ENCODE results near the gene PCCA. TPM values are rescaled to one million over a fixed set of nuclear protein-coding genes. Genes with fewer than 3 reads are reported as not detected.

The PCCA gene
- total and polyA plus RNA-seq, 2 of the 13 experiments (the other 11 are each of a cell fraction or from before 2014, with no cell fraction given): 15.0 to 32.2 TPM

- peaks cover 2% of the 10 kb centered on the region for H3K79me2 ChIP-seq (ENCODE audit: insufficient read depth, low read length)
- peaks cover 25% of the 10 kb centered on the region for H3K4me1 ChIP-seq (ENCODE audit: insufficient read depth, low read length)
- DNase-seq (ENCODE audit: low spot score): no peak
- ChIA-PET CTCF (ENCODE audit: low intra/inter-chr PET ratio, low total read pairs) (no interaction called here), POLR2A (interaction anchor here (1.1 kb wide), 1 partner anchor 11 kb away, joined by 3 read pairs; no protein-coding TSS in a partner anchor)
- H3K27ac ChIP-seq (ENCODE audit: extremely low read length, insufficient read depth, low read length): no peak overlapping the region
- H2AFZ ChIP-seq (ENCODE audit: low read length): no peak overlapping the region
- TF ChIP-seq ZNF557 (CRISPR knock-in tag; IDR thresholded peaks at IDR 0.05) (no peak), AGO2 (optimal IDR thresholded peaks at IDR 0.05; ENCODE audit: low read depth, low read length) (no peak), FOXA1 (IDR thresholded peaks at IDR 0.05) (no peak), FOXA1 (CRISPR knock-in tag; IDR thresholded peaks at IDR 0.05) (no peak)
- no TSS peak for BruUV-seq (replicated peaks)
- intact Hi-C loops (cut with micrococcal nuclease; ENCODE audit: unreplicated experiment): no loop called here
- no peaks in the 10 kb centered on the region; a peak in 1 of 5 replicates for H3K27me3 ChIP-seq (ENCODE audit: control insufficient read depth in 1 of 2, insufficient read depth in 2 of 2, low read length in 2 of 2)
- no peak for ATAC-seq
- no peak overlapping the region for H3K4me2 ChIP-seq (ENCODE audit: low read depth, low read length)
- H4K20me1 ChIP-seq (ENCODE audit: insufficient read depth, low read length): no peaks in the 10 kb centered on the region; the same call in 1 of the 2 replicates
- peaks cover 1 to 5% of the 10 kb centered on the region in 2 experiments; a peak in 2 of 5 replicates for H3K36me3 ChIP-seq (replicated peaks in 1 of 2; ENCODE audit: control insufficient read depth in 1 of 2, insufficient read depth in 2 of 2, low read length in 2 of 2)
- H3K9me3 ChIP-seq (ENCODE audit: low read length): no peaks in the 10 kb centered on the region
- H3K9ac ChIP-seq (ENCODE audit: insufficient read depth, low read depth, low read length): no peak overlapping the region
- WGBS (ENCODE audit: low lambda C conversion rate): 95% methylated on average over 2 of the region's 2 CpGs
- no peak for FAIRE-seq
- H3K4me3 ChIP-seq (replicated peaks in 1 of 3; ENCODE audit: insufficient read depth in 1 of 3, low read depth in 2 of 3, low read length in 3 of 3): no peak overlapping the region
- in situ Hi-C loops (cut with HindIII; ENCODE audit: extremely low pct_ligation_motif_present, low pct_unique_long_range_greater_than_20kb): no loop called here
Measured at GRCh38 chr13:100110269-100110668, 21.4 kb downstream of the PCCA start.

- H4K20me1 ChIP-seq (ENCODE audit: insufficient read depth, low read length): no peaks in the 10 kb centered on the region; the same call in 1 of the 2 replicates
- BruUV-seq (replicated peaks): no TSS peak
- ChIA-PET POLR2A (interaction anchor here (0.7 to 1.1 kb wide), 3 partner anchors 11 to 23 kb away, joined by 3 to 4 read pairs (median 3); partner anchors contain the start of gene PCCA), CTCF (ENCODE audit: low intra/inter-chr PET ratio, low total read pairs) (no interaction called here)
- in situ Hi-C loops (cut with HindIII; ENCODE audit: extremely low pct_ligation_motif_present, low pct_unique_long_range_greater_than_20kb) (no loop called here), intact Hi-C loops (cut with micrococcal nuclease; ENCODE audit: unreplicated experiment) (no loop called here)
- H3K79me2 ChIP-seq (ENCODE audit: insufficient read depth, low read length): no peaks in the 10 kb centered on the region
- peak overlapping the region; percentile 34 for H3K27ac ChIP-seq (ENCODE audit: extremely low read length, insufficient read depth, low read length)
- peaks cover 22% of the 10 kb centered on the region for H3K4me1 ChIP-seq (ENCODE audit: insufficient read depth, low read length)
- peak; percentile 88 for FAIRE-seq
- H2AFZ ChIP-seq (ENCODE audit: low read length): no peak overlapping the region
- H3K9me3 ChIP-seq (ENCODE audit: low read length): no peaks in the 10 kb centered on the region
- ATAC-seq: peak; percentile 98
- no peaks in the 10 kb centered on the region; a peak in 1 of 5 replicates for H3K27me3 ChIP-seq (ENCODE audit: control insufficient read depth in 1 of 2, insufficient read depth in 2 of 2, low read length in 2 of 2)
- peaks cover 0 to 5% of the 10 kb centered on the region in 2 experiments; a peak in 1 of 5 replicates for H3K36me3 ChIP-seq (replicated peaks in 1 of 2; ENCODE audit: control insufficient read depth in 1 of 2, insufficient read depth in 2 of 2, low read length in 2 of 2)
- peak; percentile 59 for DNase-seq (ENCODE audit: low spot score)
- H3K4me3 ChIP-seq (replicated peaks in 1 of 3; ENCODE audit: insufficient read depth in 1 of 3, low read depth in 2 of 3, low read length in 3 of 3): no peak overlapping the region; a peak in 1 of 6 replicates
- H3K4me2 ChIP-seq (ENCODE audit: low read depth, low read length): peak overlapping the region; percentile 57
- H3K9ac ChIP-seq (ENCODE audit: insufficient read depth, low read depth, low read length): no peak overlapping the region
- 40% methylated on average over 7 of the region's 7 CpGs for WGBS (ENCODE audit: low lambda C conversion rate)
- no peak for TF ChIP-seq ZNF484 (CRISPR knock-in tag; IDR thresholded peaks at IDR 0.05; ENCODE audit: borderline replicate concordance, low read depth)
- TF ChIP-seq ZNF616 (CRISPR knock-in tag; IDR thresholded peaks at IDR 0.05; ENCODE audit: low read depth): no peak
- TF ChIP-seq FOXA3 (CRISPR knock-in tag; IDR thresholded peaks at IDR 0.05): 0 out of 2 replicates have a peak, but pooled peaks have one; percentile 20
- no peak for TF ChIP-seq ZNF513 (CRISPR knock-in tag; conservative IDR thresholded peaks at IDR 0.05)
- TF ChIP-seq ZNF431 (CRISPR knock-in tag; IDR thresholded peaks at IDR 0.05; ENCODE audit: borderline replicate concordance, low read depth): no peak
- peak; percentile 72 for TF ChIP-seq MIXL1 (CRISPR knock-in tag; IDR thresholded peaks at IDR 0.05)
- no peak for TF ChIP-seq ZFP1 (CRISPR knock-in tag; IDR thresholded peaks at IDR 0.05)
- 0 out of 2 replicates have a peak, but pooled peaks have one; percentile 12 for TF ChIP-seq PAXIP1 (CRISPR knock-in tag; conservative IDR thresholded peaks at IDR 0.05)
- TF ChIP-seq ZNF629 (CRISPR knock-in tag; conservative IDR thresholded peaks at IDR 0.05): no peak
- no peak for TF ChIP-seq ZNF570 (CRISPR knock-in tag; IDR thresholded peaks at IDR 0.05; ENCODE audit: borderline replicate concordance)
Measured at GRCh38 chr13:100112186-100112838, 23.4 kb downstream of the PCCA start.
